ENCODE measurements around the gene TLR9.

Gene TLR9

DNA sequence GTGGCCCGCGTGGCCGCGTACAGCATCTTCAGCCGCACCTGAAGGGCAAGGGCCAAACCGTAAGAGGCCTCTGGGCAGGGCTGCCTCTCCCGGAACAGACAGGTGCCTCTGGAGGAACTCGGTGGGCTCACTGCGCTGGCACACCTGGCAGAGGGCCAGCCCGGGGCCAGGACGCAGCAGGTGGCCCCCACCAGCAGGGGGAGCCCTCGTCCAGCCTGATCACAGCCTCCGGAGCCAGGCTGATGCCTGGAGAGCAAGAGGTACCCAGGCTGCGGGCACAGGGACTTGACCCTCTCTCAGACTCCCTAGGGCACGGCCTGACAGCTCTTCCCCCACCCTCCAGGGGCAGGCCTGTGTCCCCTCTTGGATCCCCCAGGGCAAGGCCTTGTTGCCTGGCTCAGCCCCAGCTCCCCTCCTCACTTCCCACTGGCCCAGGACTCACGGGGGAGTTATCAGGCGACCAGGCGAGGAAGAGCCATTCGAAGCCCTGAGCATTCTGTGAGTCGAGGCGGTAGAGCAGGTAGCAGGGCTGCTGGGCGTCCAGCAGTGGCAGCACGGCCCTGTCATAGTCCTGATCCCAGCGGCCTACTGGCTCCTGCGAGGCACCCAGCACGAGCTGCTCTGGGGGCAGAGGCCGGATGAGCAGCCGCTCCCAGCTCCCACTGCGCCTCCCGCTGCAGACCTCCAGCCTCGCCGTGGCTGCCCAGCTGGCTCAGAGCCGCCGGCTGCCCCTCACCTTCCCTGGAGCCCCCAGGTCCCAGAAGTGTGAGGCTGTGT, 6.2 kb upstream of the TLR9 start:
- DNase-seq: no peak

DNA sequence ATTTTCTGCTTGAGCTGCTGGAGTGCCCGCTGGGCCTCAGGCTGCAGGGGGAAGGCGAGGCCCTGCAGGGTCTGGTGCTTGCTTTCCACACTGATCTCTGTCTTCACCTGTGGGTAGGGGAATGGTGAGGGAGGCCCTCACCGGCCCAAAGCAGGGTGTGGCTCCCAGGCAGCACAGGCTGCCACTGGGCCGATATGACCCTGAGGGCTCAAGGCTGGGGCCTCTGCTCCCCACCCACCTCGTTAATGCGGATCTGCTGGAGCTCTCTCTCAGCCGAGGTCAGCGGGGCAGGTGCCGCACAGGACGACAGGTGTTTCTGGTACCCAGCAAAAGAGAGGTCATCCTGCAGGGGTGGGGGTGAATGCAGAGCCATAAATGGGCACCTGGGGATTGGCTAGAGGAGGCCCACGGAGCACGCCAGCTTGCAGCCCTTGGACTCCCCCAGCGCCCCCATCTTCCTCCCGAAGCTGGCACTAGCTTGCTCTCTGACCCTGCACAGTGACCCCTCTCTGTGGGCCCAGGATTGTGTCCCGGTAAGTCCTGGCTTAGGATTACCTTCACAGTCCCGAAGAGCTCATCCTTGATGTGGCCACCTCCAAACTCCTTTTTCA, 5.5 kb upstream of the TLR9 start:
- DNase-seq: no peak

DNA sequence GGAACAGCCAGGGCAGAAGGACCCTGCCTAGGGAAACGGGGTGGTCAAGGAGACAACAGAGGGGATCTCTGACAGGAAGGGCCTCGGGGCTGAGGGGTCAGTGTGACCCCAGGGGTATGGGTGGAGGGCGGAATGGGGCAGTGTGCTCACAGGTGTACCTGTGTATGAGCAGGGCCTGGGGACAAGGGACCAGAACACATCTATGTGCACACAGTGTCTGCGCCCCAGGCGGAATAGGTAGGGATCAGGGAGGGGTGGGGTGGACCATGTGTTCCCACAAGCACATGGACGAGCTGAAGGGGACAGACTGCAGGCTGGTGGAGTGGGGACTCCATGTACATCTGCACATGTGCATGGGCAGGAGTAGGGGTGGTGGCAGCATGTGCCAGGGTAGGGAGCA, 5.0 kb upstream of the TLR9 start:
- no peak for DNase-seq

DNA sequence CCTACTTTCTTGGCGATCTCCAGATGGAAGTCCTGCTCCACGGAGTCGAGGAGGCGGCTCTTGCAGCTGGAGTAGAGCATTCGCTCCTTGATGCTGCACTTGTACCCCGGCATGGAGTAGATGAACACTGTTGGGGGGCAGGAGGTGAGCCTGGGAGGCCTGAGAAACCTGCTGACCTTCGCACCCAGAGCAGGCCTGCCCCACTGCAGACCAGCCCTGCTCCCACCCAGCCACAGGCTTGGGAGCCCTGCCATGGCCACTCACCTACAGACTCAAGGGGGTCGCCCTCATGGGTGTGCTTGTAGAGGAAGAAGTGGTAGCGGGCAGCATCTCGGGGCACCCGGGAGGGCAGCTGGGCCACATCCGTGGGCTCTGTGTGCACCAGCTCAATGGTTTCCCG, 4.2 kb upstream of the TLR9 start:
- DNase-seq: no peak

DNA sequence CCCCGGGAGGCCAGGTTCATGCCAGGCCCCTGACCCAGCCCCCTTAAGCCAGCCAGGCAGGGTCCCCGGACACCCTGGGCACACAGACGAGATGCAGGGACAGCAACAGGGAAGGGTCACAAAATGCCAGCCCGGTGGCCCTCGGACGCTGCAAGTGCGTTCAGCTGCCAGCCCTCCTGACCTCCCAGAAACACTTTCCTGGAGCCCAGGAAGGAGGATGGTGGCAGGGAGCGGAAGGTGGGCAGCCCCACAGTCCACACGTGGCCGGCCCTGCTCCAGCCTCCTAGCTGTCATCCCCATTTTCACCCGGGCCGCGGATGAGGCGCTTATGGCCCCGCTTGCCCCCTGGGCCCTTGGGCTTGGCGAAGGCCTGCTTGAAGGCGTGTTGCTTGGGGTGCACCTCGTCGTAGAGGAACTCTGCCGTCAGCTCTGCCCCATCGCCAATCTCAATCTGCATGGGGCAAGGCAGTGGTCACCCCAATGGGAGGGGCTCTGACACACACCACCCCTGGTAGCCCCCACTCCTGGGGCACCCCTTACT, 3.4 kb upstream of the TLR9 start:
- DNase-seq: no peak

DNA sequence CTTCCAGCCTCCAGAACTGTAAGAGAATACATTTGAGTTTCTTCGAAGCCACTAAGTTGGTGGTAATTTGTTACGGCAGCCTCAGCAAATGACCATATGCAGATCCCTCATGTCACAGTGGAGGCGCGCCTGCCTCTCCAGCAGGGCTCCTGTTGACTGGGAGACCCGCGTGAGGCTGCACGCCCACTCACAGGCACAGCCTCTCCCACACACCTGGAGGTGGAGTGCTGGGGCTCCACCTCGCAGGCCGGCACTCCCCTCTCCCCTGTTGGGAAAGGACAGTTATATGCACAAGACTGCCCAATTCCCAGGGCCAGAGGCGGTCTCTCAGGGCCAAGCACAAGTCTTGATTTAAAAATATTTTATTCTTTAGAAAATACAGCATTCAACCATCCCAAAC, 2.8 kb upstream of the TLR9 start:
- peak; percentile 28 for DNase-seq

DNA sequence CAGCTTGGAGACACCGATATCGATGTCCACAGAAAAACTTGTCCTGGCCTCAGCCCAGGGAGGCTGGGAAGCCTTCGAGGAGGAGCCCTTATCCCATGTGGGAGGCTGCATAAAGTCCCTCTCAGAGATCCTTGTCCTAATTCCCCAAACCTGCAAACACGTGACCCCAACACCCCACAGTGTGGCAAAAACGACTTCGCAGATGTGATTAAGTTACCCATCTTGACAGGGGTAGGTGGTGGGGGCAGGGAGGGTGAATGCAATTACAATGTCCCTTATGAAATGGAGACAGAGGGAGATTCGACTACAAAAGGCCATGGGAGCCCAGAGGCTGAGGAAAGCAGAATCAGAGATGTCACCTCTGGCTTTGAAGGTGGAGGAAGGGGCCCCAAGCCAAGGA, 2.3 kb upstream of the TLR9 start:
- no peak for DNase-seq

DNA sequence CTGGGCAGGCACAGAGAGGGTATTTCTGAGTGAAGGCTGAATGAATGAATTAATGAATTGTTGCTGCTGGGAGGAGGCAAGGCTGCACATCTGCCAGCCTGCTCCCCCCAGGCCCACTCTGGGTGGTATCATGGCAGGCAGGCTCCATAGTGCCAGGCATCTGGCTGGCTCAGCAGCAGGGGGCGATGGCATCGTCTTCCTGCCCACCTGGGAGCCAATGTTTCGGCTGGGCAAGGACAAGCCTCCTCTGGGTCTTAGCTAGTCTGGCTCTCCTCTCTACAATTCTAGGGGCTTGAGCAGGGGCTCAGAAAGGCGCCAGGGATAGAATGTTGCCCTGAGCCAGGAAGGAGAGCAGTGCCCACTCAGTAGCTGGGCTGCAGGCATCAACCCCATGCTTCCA, 1.7 kb upstream of the TLR9 start:
- no peak for DNase-seq

DNA sequence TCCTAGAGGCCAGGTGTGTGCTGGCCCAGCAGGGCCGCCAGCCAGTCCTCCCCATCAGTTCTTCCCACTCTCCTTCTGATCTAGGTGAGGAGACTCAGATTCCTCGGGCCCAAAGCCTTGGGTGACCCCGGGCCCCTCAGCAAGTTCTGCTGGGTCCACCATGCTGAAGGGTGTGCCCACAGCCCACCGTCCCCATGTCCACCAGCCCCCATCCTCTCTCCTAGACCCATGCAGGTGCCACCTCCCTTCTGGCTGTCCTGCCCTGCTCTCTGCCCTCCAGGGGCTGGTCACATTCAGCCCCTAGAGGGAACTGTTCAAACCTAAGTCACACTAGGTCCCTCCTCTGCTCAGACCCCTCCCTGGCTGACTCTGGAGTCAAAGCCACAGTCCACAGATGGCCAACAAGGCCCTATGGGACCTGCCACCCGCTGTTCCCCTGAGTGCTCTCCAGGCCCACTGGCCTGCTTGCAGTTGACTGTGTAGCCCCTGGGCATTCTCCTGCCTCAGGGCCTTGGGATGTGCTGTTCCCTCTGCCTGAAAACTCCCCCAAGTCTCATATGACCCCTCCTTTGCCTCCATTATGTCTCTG, 878 bp upstream of the TLR9 start:
- DNase-seq: no peak

DNA sequence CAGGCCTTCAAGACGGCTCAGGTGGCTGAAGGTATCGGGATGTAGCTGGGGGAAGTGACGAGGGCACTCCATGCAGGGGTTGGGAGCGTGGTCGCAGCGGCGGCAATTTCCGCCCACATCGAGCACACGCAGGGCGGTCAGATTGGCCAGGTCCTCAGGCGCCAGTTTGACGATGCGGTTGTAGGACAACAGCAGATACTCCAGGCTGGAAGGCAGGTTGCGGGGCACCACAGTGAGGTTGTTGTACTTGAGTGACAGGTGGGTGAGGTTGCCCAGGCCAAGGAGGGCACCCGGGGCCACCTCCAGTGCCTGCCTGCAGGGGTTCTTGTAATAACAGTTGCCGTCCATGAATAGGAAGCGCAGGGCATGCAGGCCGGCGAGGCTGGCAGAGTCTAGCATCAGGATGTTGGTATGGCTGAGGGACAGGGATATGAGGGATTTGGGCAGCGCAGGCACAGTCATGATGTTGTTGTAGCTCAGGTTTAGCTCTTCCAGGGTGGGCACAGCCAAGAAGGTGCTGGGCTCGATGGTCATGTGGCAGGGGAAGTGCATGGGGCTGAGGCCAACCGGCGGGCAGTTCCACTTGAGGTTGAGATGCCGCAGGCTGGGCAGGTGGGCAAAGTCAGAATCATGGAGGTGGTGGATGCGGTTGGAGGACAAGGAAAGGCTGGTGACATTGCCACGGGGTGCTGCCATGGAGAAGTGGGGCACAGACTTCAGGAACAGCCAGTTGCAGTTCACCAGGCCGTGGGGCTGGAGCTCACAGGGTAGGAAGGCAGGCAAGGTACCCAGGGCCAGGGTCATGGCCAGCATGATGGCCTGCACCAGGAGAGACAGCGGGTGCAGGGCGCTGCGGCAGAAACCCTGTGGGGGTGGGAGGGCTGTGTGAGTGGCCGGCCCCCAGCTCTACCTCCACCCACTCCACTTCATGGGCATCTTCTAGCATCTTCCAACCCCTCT, 1.7 kb downstream of the TLR9 start:
- no peak for DNase-seq

DNA sequence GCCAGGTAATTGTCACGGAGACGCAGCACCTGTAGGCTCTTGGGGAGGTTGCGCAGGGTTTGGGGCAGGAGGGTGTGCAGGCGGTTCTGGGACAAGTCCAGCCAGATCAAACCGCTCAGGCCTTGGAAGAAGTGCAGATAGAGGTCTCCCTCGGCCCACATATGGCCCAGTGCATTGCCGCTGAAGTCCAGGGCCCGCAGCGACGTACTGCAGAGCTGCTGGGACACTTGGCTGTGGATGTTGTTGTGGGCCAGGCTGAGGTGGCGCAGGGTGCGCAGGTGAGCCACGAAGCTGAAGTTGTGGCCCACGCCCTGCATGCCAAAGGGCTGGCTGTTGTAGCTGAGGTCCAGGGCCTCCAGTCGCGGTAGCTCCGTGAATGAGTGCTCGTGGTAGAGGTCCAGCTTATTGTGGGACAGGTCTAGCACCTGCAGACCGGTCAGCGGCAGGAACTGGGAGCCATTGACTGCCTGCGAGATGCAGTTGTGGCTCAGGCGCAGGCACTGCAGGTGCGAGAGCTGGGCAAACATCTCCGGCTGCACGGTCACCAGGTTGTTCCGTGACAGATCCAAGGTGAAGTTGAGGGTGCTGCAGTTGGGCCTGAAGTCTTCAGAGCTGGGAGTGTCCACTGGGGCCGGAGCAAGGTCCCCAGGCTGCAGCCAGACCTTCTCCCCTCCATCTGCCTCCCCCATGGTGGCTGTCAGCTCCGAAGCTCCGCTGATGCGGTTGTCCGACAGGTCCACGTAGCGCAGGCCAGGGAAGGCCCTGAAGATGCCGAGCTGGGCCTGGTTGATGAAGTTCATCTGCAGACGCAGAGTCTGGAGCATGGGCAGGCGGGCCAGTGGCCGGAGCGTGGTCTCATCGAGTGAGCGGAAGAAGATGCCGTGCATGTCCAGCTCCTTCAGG, 2.9 kb downstream of the TLR9 start:
- no peak for DNase-seq

DNA sequence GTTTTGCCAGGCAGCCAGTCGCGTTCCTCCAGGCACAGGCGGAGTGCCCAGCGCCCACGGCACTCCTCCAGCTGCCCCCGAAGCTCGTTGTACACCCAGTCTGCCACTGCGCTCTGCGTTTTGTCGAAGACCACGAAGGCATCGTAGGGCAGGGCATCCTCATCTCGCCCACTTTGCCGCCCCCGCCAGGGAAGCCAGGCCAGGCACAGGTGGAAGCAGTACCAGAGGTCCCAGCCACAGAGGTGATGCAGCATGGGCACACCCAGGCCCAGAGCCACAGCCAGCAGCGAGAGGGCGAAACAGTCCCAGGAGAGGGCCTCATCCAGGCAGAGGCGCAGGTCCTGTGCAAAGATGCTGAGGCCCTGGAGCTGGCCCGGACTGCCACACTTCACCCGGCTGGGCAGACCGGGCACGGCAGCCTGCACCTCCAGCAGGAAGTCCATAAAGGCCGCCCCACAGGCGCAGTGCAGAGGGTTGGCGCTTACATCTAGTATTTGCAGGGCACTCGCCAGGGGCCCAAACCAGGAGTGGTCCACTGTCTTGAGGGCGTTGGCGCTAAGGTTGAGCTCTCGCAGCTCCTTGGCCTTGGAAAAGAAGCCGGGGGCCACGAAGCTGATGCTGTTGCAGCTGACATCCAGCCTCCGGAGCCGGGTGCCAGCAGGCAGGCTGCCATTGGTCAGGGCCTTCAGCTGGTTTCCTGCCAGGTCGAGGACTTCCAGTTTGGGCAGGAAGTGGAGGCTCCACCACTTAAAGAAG, 3.7 kb downstream of the TLR9 start:
- DNase-seq: no peak

DNA sequence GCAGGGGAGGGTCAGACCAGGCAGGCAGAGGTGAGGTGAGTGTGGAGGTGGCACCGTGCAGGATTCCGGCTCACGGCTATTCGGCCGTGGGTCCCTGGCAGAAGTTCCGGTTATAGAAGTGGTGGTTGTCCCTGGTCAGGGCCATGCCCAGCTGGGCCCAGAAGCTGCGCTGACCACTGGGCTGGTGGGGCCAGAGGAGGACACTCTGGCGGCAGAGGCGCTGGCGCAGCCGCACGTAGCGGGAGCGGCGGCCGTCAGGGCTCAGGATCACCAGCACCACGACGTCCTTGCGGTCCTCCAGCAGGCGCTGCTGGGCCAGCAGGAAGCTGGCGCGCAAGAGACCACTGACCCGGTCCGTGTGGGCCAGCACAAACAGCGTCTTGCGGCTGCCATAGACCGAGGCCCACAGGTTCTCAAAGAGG, 4.3 kb downstream of the TLR9 start:
- DNase-seq: no peak

DNA sequence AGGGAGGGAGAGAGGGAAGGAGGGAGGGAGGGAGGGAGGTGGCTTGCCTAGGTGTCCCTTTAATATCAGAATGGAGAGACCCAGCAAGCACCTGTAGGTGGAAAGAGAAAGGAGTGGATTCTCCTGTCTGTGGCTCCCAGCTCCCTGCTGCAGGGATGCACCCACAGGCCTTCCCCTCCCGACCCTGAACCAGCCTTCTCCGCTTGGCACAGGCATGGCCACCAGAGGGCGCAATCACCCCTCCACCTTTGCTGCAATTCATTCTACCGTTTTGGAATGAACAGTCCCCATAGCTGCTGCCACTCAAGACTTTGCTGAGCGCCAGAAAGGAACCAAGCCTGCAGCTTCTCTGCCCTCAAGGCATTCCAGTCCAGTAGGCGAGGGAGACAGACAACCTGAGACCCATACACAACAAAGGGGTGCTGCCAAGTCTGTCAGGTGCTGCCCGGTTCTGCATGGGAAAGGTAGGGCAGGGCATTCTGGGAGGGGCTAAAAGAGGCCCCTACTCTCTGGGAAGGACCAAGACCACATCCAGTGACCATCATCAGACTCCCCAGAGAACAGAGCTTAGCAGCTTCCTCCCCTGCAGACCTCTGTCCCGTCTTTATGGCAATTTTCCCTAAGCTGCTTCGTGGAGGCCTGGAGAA, 4.9 kb downstream of the TLR9 start:
- DNase-seq: peak; percentile 92

DNA sequence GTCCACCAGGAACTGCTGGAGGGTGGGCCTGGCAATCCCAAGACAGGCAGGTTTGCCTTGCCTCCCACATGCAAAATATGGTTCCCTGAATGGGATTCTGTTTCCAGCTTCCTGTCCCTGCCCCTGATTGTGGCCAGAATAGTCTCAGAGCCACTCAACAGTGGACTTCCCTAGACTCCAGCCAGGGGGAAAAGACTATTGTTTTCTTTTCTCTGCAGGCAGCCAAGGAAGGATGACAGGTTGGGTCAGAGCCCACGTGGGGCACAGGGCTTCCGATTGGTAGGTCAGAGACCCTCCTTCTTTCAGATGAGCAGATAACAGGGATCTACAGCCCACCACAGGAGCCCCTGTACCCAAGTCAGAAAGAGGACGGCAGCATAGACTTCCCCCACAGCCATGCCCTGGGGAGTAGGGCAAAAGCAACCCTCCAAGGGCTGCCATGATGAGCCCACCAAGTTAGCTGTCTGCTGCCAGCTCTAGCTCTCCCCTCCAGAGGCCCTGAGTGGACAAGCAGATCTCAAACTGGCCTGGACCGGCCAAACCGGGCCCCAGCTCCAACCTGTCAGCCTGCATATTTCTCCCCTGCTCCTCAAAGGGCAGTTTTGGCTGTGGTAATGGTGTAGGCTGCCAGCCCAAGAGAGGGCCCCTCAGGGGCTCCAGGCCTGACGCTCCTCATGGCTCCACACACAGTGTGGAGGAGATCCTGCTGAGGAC, 6.4 kb downstream of the TLR9 start:
- no peak for DNase-seq

DNA sequence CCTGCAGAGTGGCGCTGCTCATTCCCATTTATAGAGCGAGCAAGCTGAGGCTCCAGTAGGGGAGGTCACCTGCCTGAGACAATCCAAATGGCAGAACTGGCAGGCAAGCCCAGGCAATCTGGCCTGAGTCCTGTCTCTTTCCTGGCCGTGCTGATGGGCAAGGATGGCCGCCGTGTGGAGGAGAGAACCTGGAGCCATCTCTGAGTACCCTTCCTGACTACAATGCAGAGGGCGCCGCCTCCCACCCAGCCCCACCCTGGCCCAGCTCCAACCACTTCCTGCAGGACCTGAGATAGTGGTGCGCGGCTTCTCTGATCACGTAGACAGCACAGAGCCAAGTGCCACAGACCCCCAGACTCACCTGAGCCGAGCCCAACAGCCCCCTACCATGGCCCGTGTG, 7.0 kb downstream of the TLR9 start:
- DNase-seq: no peak

DNA sequence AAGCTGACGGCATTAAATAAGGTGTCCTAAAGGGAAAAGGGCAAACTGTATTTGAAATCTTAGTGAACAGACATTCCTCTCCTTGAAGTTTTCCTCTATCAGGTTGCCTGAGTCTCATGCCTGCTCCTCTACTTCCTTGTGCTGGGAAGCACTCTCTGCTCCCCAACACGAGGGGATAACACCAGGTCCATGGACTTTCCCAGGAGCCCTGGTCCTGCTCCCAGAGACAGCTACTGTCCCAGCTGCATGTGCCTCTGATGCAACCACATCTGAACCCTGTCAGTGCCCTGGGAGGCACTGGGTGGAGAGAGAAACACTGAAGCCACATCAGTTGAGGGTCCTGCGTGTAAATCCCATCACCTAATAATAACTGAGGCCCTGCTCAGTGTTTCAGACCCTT, 7.4 kb downstream of the TLR9 start:
- no peak for DNase-seq

DNA sequence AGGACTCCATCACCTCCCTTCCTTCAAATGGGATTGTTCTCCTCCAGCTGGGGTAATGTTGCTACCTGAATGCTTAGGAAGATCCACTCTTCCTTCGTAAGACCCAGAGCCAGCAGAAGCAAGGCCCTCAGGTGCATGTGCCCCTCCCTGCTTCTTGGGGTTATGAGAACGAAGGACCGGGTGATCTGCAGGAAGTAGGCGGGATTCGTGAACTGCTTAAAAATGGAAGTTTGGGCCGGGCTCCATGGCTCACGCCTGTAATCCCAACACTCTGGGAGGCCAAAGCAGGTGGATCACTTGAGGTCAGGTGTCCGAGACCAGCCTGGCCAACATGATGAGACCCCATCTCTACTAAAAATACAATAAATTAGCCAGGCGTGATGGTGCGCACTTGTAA, 8.0 kb downstream of the TLR9 start:
- DNase-seq: no peak

DNA sequence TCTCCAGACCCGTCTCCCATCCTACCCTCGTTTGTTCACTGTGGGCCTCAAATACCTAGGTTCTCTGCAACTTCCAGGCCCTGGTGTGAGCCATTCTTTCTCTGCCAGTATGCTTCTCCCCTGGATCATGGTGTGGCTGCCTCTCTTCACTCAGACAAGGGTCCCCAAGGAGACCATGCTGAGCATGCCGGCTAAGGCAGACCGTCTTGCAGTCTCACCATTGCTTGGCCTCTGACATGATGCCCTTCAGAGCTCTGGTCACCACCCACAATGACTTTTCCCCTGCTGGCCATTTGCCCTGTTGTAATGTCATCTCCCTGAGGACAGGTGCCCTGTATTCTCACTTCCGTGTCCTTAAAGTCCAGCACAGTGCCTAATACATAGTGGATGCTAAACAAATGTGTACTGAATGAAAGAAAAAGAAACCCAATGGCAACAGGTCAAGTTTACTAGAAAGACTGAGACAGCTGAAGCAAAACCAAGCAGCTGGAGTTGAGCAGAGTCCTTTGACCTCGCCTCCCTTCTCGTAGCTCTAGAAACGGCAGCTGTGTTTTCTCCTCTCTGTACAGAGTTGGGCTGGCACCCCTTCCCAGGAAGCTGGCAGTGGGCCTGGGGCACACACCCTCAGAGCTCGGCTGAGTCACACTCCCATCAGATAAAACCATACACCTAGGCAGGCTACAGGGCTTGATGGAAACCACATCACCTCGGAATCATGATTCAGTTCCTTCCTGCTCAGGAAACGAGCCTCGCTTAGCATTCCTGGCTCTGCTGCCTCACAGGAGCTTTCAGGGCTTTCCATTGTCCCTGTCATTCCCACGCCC, 8.6 kb downstream of the TLR9 start:
- peak; percentile 27 for DNase-seq

Measured in right forelimb (tissue), 1 donor.